Heart right ventricle (tissue), 16 donors: Measurements from ENCODE around the gene TDRKH. TPM values are rescaled to one million over a fixed set of nuclear protein-coding genes. Genes with fewer than 3 reads are reported as not detected.
A peak's percentile ranks its signal among the peaks of the same experiment; 100 is the strongest.

Source experiments
- ATAC-seq, 8 donors: fragments of 200-7000 bp; cut with Tn5 transposase; one replicate each; pipeline ENCODE4 v1.9.1; 2020; ENCODE audit warnings: mild to moderate bottlenecking in 8 of 8, moderate library complexity in 8 of 8, moderate number of reproducible peaks in 1 of 8
- DNase-seq, 2 donors: peaks; one replicate each; pipeline ENCODE4 v3.0.0-alpha.2; 2020
- H3K27ac ChIP-seq, 10 donors: fragments of 200-600 bp; sonication (generic) in 2 of 10; one replicate each; pipeline versions ENCODE4 v1.5.0 to v1.8.0; 2020 to 2022; ENCODE audit warnings: mild to moderate bottlenecking in 3 of 10
- H3K27me3 ChIP-seq, 7 donors: fragments of 200-600 bp; one replicate each; pipeline ENCODE4 v1.8.0; 2021 to 2022; ENCODE audit warnings: mild to moderate bottlenecking in 2 of 7
- H3K36me3 ChIP-seq, 9 donors: fragments of 200-600 bp; sonication (generic) in 1 of 9; one replicate each; pipeline versions ENCODE4 v1.5.0 to v1.8.0; 2020 to 2022; ENCODE audit warnings: mild to moderate bottlenecking in 2 of 9
- H3K4me1 ChIP-seq, 9 donors: fragments of 200-600 bp; sonication (generic) in 1 of 9; one replicate each; pipeline versions ENCODE4 v1.5.0 to v1.8.0; 2020 to 2022; ENCODE audit warnings: mild to moderate bottlenecking in 4 of 9
- H3K4me3 ChIP-seq, 10 donors: fragments of 200-600 bp; sonication (generic) in 2 of 10; one replicate each; pipeline versions ENCODE4 v1.5.0 to v1.8.0; 2020 to 2022; ENCODE audit warnings: mild to moderate bottlenecking in 7 of 10, moderate library complexity in 2 of 10
- H3K9me3 ChIP-seq, 11 donors: fragments of 200-600 bp in 10 of 11; sonication (generic) in 2 of 11; one replicate each; pipeline versions ENCODE4 v1.5.0 to v1.8.0; 2013 to 2022; ENCODE audit warnings: mild to moderate bottlenecking in 2 of 11, control low read depth in 1 of 11, moderate library complexity in 1 of 11
- CTCF ChIP-seq, 9 donors: fragments of 200-600 bp; sonication (generic) in 2 of 9; IDR thresholded peaks; one replicate each; pipeline versions ENCODE4 v1.5.0 to v1.8.0; 2021 to 2022; ENCODE audit warnings: antibody characterized with exemption in 9 of 9, mild to moderate bottlenecking in 5 of 9, moderate library complexity in 1 of 9
- WGBS, 2 donors: extraction: QIAGEN DNeasy Blood & Tissue Kit; methylation state at CpG; one replicate each; pipeline ENCODE4 v1.1.7; 2013; ENCODE audit warnings: inconsistent platforms in 1 of 2; 5-methylcytosine and 5-hydroxymethylcytosine counted together
- intact Hi-C, 10 donors: fragments of 100-400 bp; cut with DNase I; formaldehyde crosslinking; loops; one replicate each; pipeline versions ENCODE4 v1.11.1 to v1.14.2; 2022
- polyA plus RNA-seq, 2 donors: library from polyadenylated mRNA; stranded (reverse); fragments of 200-250 nt; gene quantifications; one replicate each; pipeline ENCODE4 v1.2.3, GENCODE V29; 2013
- total RNA-seq, 10 donors: library from RNA; stranded (reverse); fragmentation: NEBNext Ultra II Directional in 3 of 10; extraction: Animal tissue kit (Norgen Biotek cat#: 25700) in 3 of 10; gene quantifications; one replicate each; pipeline versions ENCODE4 v1.2.1 to v1.2.4, GENCODE V29; 2021 to 2023
- donor health status: Arrhythmogenic right ventricular cardiomyopathy.
- donor health status: ischemic (EF 13 %, LVEDD 7.1; RV severe dilation, severe dysfunction).
- donor health status: healthy with polysubstance abuse.
- donor health status: DM: no; HTN: yes; CAD: no.
- donor health status: DM: no; HTN: no; CAD: no.
- donor health status: ischemic (EF 25% LVEDD 6.9; RV normal size, moderate dysfunction).
- donor health status: ischemic (EF 25% LVEDD 5.7; RV mildly dilated, moderate dysfunction).
- donor health status: healthy.
- donor health status: DM: yes; HTN: yes; CAD: no.
- donor health status: Ischemic cardiomyopathy.
- donor health status: ischemic (EF 35%, LVEDD 5.7; RV mildly dilated, moderate dysfunction).
- donor health status: nonischemic (EF 11% LVEDD 7.7; RV severe dilation, severe dysfunction).
- donor health status: DM: yes; HTN: yes; CAD: no.
- donor health status: PGD.
- donor health status: ischemic (EF 29% LVEDD 5.4; RV normal size, mild dysfunction).
- donor health status: nonischemic (EF 23%, LVEDD 6.1; RV moderate dilation, normal function).

TDRKH gene
- total and polyA plus RNA-seq, 12 donors = 3.4 to 7.6 (median 5.0) TPM

GRCh38 chr1:151838222-151839081 is 48.2 kb upstream of the TDRKH start:
- H3K27ac ChIP-seq = peak overlapping the region in 1 of 10 donors; percentile 56
- ATAC-seq = peak in 4 of 8 donors; percentile 23 to 58 (median 40)
- peaks cover 6 to 33% (median 21%) of the 10 kb centered on the region in 9 donors for H3K4me1 ChIP-seq
- no peaks in the 10 kb centered on the region for H3K36me3 ChIP-seq
- DNase-seq = peak in 1 of 2 donors; percentile 28
- intact Hi-C loops = loop anchor here in 7 of 10 donors (5.0 to 10.0 kb wide), 9 partner anchors 144 to 394 kb away; partner anchors contain the start of gene POGZ (in 1 of the 7)
- no peak for TF ChIP-seq CTCF (IDR thresholded peaks at IDR 0.05)
- H3K4me3 ChIP-seq = peak overlapping the region; percentile 28 to 58 (median 50)
- 1 to 2% methylated on average over 87 to 117 of the region's 117 CpGs for WGBS, 2 donors
- no peaks in the 10 kb centered on the region for H3K9me3 ChIP-seq
- peaks cover 13 to 61% (median 43%) of the 10 kb centered on the region in 7 donors for H3K27me3 ChIP-seq

DNA sequence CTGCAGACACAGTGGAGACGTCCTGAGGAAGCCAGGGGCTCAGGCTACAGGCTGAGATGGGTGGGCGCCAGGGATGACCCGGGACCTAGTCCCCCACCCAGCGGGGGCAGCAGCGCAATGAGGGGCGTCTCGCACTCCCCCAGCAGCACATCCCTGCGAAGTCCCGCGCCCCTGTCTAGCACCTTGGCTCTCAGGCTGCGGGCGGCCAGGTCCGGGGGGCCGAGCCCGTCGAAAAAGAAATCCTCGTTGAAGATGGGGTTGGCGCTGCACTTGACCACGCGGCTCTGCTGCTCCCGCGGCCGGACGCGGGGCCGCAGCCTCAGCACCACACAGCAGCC is 47.6 kb upstream of the TDRKH start:
- WGBS, 2 donors = 1 to 8% methylated on average over 25 to 26 of the region's 26 CpGs
- H3K27me3 ChIP-seq = peaks cover 13 to 61% (median 42%) of the 10 kb centered on the region in 7 donors
- H3K4me1 ChIP-seq = peaks cover 6 to 36% (median 21%) of the 10 kb centered on the region in 9 donors
- peak overlapping the region; percentile 28 to 58 (median 50) for H3K4me3 ChIP-seq
- peak overlapping the region in 1 of 10 donors; percentile 56 for H3K27ac ChIP-seq
- TF ChIP-seq CTCF (IDR thresholded peaks at IDR 0.05) = no peak
- no peaks in the 10 kb centered on the region for H3K36me3 ChIP-seq
- intact Hi-C loops = loop anchor here in 7 of 10 donors (5.0 to 10.0 kb wide), 9 partner anchors 143 to 393 kb away; partner anchors contain the start of gene POGZ (in 1 of the 7)
- H3K9me3 ChIP-seq = no peaks in the 10 kb centered on the region
- ATAC-seq (peak in 1 of 8 donors; percentile 7), DNase-seq (no peak)

GRCh38 chr1:151837197-151837596 is 46.9 kb upstream of the TDRKH start:
- Histone ChIP-seq H3K4me3 (no peak overlapping the region), H3K27me3 (peaks cover 13 to 56% (median 40%) of the 10 kb centered on the region in 7 donors), H3K27ac (no peak overlapping the region), H3K9me3 (no peaks in the 10 kb centered on the region), H3K36me3 (no peaks in the 10 kb centered on the region), H3K4me1 (peaks cover 6 to 42% (median 23%) of the 10 kb centered on the region in 9 donors)
- no peak for DNase-seq
- ATAC-seq = no peak
- intact Hi-C loops = loop anchor here in 7 of 10 donors (5.0 to 10.0 kb wide), 9 partner anchors 142 to 392 kb away; partner anchors contain the start of gene POGZ (in 1 of the 7)
- 55 to 57% methylated on average over 3 of the region's 3 CpGs for WGBS, 2 donors
- TF ChIP-seq CTCF (IDR thresholded peaks at IDR 0.05) = no peak

DNA sequence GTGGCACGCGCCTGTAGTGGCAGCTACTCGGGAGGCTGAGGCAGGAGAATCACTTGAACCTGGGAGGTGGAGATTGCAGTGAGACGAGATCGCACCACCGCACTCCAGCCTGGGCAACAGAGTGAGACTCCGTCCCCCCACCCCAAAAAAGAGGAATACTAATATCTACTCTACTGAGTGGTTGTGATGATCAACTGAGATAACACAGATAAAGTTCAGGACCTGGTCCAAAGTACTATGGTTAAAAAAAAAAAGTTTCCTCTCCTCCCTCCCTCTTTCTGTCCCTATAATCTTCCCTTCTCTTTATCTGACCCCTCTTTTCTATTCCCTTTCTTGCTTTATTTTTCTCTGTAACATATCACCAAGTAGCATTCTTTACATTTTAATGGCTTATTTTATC is 45.3 kb upstream of the TDRKH start:
- H3K27ac ChIP-seq = no peak overlapping the region
- intact Hi-C loops = loop anchor here in 7 of 10 donors (5.0 to 10.0 kb wide), 9 partner anchors 141 to 391 kb away; partner anchors contain the start of gene POGZ (in 1 of the 7)
- no peak overlapping the region for H3K4me3 ChIP-seq
- ATAC-seq (no peak), DNase-seq (no peak)
- H3K4me1 ChIP-seq = peaks cover 6 to 43% (median 26%) of the 10 kb centered on the region in 9 donors
- WGBS, 2 donors = 94 to 96% methylated on average over 7 of the region's 7 CpGs
- H3K9me3 ChIP-seq = no peaks in the 10 kb centered on the region
- H3K36me3 ChIP-seq = no peaks in the 10 kb centered on the region
- TF ChIP-seq CTCF (IDR thresholded peaks at IDR 0.05) = no peak
- peaks cover 13 to 44% (median 36%) of the 10 kb centered on the region in 7 donors for H3K27me3 ChIP-seq
